GM23338 (cell line): ENCODE measurements around the gene DLG2.

Source experiments
- EZH2 ChIP-seq: fragments of 200-600 bp; sonication (generic); IDR thresholded peaks from one replicate; pipeline ENCODE4 v1.8.0; 2017; ENCODE audit warnings: antibody characterized with exemption, mild to moderate bottlenecking, low read depth; ENCODE audit not compliant: unreplicated experiment
- EZH2phosphoT487 ChIP-seq: fragments of 200-600 bp; sonication (generic); IDR thresholded peaks from one replicate; pipeline ENCODE4 v1.8.1; 2018; ENCODE audit warnings: antibody characterized with exemption; ENCODE audit not compliant: unreplicated experiment
- JUNB ChIP-seq: IDR thresholded peaks from one replicate; pipeline ENCODE4 v1.6.1; 2016; ENCODE audit warnings: antibody characterized with exemption; ENCODE audit not compliant: unreplicated experiment
- NANOG ChIP-seq: IDR thresholded peaks from 2 replicates; pipeline ENCODE4 v1.6.1; 2016; ENCODE audit warnings: antibody characterized with exemption, borderline replicate concordance
- POLR2AphosphoS5 ChIP-seq: IDR thresholded peaks from 2 replicates; pipeline ENCODE4 v1.6.1; 2016; ENCODE audit warnings: antibody characterized with exemption, low read depth
- STAT1 ChIP-seq: IDR thresholded peaks from one replicate; pipeline ENCODE4 v1.6.1; 2016; ENCODE audit warnings: antibody characterized with exemption; ENCODE audit not compliant: unreplicated experiment
- ZNF331 ChIP-seq: fragments of 250-450 bp; sonication (Bioruptor Pico); IDR thresholded peaks from 2 replicates; pipeline ENCODE4 v1.5.0; 2020; ENCODE audit warnings: low read depth, mild to moderate bottlenecking, moderate library complexity
- TF ChIP-seq, protein P1 (sequence below), 2 experiments: fragments of 200-600 bp in 1 of 2; sonication (generic) in 1 of 2; conservative IDR thresholded peaks; 2 replicates each; pipeline versions ENCODE4 v1.5.1 to v1.6.1; 2016 to 2017; ENCODE audit warnings: antibody characterized with exemption in 2 of 2, low read depth in 2 of 2, mild to moderate bottlenecking in 2 of 2, moderate library complexity in 1 of 2
- TF ChIP-seq, protein P2 (sequence below): IDR thresholded peaks from 2 replicates; pipeline ENCODE4 v1.6.1; 2016; ENCODE audit warnings: antibody characterized with exemption
- TF ChIP-seq, protein P3 (sequence below): IDR thresholded peaks from one replicate; pipeline ENCODE4 v1.6.1; 2018; ENCODE audit warnings: antibody characterized with exemption; ENCODE audit not compliant: unreplicated experiment

DNA sequence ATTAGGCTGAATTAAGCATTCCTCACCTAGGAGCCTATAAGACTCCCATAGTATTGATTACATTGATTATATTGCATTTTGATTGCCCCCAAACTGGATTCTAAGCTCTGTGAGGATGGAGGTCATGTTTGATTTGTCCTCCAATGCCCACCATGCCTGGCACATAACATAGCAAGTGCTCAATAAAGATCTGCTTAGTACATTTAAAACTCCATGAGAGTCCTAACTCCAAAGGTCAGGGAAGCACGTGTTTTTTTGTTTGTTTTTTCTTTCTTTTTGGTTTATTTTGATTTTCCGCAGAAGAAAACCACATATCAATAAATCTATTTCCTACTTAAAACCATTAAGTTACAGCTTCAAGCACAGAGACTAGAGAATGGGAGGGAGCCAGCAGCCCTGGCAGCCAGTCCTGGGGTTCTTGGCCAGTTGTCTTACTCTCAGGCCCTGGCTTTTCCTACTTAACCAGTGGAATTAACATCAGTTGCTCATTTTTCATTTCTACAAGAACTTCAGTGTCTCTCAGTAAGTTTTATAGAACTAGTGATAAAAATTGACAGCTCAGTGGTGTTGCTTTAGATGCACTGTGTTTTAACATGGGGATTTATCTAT is 1911.1 kb downstream of the DLG2 start:
- TF ChIP-seq, protein P1, sequence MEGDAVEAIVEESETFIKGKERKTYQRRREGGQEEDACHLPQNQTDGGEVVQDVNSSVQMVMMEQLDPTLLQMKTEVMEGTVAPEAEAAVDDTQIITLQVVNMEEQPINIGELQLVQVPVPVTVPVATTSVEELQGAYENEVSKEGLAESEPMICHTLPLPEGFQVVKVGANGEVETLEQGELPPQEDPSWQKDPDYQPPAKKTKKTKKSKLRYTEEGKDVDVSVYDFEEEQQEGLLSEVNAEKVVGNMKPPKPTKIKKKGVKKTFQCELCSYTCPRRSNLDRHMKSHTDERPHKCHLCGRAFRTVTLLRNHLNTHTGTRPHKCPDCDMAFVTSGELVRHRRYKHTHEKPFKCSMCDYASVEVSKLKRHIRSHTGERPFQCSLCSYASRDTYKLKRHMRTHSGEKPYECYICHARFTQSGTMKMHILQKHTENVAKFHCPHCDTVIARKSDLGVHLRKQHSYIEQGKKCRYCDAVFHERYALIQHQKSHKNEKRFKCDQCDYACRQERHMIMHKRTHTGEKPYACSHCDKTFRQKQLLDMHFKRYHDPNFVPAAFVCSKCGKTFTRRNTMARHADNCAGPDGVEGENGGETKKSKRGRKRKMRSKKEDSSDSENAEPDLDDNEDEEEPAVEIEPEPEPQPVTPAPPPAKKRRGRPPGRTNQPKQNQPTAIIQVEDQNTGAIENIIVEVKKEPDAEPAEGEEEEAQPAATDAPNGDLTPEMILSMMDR (conservative IDR thresholded peaks at IDR 0.05; ENCODE audit: low read depth in 2 of 2), result no peak
- no peak for TF ChIP-seq POLR2AphosphoS5
- TF ChIP-seq EZH2, result no peak
- no peak for TF ChIP-seq ZNF331
- TF ChIP-seq STAT1, result no peak
- TF ChIP-seq JUNB, result no peak
- TF ChIP-seq, protein P2, sequence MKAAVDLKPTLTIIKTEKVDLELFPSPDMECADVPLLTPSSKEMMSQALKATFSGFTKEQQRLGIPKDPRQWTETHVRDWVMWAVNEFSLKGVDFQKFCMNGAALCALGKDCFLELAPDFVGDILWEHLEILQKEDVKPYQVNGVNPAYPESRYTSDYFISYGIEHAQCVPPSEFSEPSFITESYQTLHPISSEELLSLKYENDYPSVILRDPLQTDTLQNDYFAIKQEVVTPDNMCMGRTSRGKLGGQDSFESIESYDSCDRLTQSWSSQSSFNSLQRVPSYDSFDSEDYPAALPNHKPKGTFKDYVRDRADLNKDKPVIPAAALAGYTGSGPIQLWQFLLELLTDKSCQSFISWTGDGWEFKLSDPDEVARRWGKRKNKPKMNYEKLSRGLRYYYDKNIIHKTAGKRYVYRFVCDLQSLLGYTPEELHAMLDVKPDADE, result no peak
- TF ChIP-seq EZH2phosphoT487, result no peak
- no peak for TF ChIP-seq NANOG
- TF ChIP-seq, protein P3, sequence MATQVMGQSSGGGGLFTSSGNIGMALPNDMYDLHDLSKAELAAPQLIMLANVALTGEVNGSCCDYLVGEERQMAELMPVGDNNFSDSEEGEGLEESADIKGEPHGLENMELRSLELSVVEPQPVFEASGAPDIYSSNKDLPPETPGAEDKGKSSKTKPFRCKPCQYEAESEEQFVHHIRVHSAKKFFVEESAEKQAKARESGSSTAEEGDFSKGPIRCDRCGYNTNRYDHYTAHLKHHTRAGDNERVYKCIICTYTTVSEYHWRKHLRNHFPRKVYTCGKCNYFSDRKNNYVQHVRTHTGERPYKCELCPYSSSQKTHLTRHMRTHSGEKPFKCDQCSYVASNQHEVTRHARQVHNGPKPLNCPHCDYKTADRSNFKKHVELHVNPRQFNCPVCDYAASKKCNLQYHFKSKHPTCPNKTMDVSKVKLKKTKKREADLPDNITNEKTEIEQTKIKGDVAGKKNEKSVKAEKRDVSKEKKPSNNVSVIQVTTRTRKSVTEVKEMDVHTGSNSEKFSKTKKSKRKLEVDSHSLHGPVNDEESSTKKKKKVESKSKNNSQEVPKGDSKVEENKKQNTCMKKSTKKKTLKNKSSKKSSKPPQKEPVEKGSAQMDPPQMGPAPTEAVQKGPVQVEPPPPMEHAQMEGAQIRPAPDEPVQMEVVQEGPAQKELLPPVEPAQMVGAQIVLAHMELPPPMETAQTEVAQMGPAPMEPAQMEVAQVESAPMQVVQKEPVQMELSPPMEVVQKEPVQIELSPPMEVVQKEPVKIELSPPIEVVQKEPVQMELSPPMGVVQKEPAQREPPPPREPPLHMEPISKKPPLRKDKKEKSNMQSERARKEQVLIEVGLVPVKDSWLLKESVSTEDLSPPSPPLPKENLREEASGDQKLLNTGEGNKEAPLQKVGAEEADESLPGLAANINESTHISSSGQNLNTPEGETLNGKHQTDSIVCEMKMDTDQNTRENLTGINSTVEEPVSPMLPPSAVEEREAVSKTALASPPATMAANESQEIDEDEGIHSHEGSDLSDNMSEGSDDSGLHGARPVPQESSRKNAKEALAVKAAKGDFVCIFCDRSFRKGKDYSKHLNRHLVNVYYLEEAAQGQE, result no peak
